ENCODE results near the gene GPR63. TPM values are rescaled to one million over a fixed set of nuclear protein-coding genes. Genes with fewer than 3 reads are reported as not detected.

GPR63 gene
- total and polyA plus RNA-seq, 2 of the 4 experiments (the other 2 are of a cell fraction): 0.36 to 0.44 TPM

DNA sequence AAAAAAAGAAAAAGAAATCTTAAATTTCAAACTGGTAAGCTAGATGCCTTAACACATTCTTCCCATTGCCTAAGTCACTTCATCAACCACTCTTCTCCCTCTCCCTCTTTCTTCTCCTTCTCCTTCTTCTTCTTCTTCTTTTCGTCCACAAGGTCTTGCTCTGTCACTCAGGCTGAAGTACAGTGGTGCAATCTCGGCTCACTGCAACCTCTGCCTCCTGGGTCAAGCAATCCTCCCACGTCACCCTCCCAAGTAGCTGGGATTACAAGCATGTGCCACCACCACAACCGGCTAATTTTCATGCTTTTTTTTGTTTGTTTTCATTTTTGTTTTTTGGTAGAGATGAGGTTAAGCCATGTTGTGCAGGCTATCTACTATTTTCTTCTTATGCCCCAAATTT lies 60.2 kb downstream of the GPR63 start:
- no peak overlapping the region for H2BK20ac ChIP-seq (ENCODE audit: low read depth, low read length)
- TF ChIP-seq SMC3 (IDR thresholded peaks at IDR 0.05; ENCODE audit: low read depth, low read length) (no peak), BHLHE40 (IDR thresholded peaks at IDR 0.05; ENCODE audit: low read depth, low read length) (no peak), MXI1 (IDR thresholded peaks at IDR 0.05; ENCODE audit: borderline replicate concordance, low read depth, low read length) (no peak), POLR2A (IDR thresholded peaks at IDR 0.05; ENCODE audit: low read depth, low read length) (no peak), RFX5 (IDR thresholded peaks at IDR 0.05; ENCODE audit: low read depth, low read length) (no peak), RAD21 (IDR thresholded peaks at IDR 0.05; ENCODE audit: low read length) (no peak)
- TF ChIP-seq, protein P1, sequence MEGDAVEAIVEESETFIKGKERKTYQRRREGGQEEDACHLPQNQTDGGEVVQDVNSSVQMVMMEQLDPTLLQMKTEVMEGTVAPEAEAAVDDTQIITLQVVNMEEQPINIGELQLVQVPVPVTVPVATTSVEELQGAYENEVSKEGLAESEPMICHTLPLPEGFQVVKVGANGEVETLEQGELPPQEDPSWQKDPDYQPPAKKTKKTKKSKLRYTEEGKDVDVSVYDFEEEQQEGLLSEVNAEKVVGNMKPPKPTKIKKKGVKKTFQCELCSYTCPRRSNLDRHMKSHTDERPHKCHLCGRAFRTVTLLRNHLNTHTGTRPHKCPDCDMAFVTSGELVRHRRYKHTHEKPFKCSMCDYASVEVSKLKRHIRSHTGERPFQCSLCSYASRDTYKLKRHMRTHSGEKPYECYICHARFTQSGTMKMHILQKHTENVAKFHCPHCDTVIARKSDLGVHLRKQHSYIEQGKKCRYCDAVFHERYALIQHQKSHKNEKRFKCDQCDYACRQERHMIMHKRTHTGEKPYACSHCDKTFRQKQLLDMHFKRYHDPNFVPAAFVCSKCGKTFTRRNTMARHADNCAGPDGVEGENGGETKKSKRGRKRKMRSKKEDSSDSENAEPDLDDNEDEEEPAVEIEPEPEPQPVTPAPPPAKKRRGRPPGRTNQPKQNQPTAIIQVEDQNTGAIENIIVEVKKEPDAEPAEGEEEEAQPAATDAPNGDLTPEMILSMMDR (conservative IDR thresholded peaks at IDR 0.05; ENCODE audit: low read depth, low read length): no peak
- TF ChIP-seq, protein P2, sequence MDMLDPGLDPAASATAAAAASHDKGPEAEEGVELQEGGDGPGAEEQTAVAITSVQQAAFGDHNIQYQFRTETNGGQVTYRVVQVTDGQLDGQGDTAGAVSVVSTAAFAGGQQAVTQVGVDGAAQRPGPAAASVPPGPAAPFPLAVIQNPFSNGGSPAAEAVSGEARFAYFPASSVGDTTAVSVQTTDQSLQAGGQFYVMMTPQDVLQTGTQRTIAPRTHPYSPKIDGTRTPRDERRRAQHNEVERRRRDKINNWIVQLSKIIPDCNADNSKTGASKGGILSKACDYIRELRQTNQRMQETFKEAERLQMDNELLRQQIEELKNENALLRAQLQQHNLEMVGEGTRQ (IDR thresholded peaks at IDR 0.05; ENCODE audit: low read depth, low read length): no peak
- BruUV-seq (replicated peaks): no TSS peak
- no peaks in the 10 kb centered on the region for H3K4me1 ChIP-seq (ENCODE audit: control insufficient read depth, insufficient read depth, low read length)
- no peak overlapping the region for H2AFZ ChIP-seq (replicated peaks; ENCODE audit: low read length, poor library complexity)
- no peak overlapping the region for H3K23ac ChIP-seq (ENCODE audit: low read depth, low read length)
- WGBS, 2 experiments (ENCODE audit: extremely low coverage in 2 of 2, insufficient read length in 1 of 2): no CpG with 5 or more reads among the region's 4 CpGs
- H3K14ac ChIP-seq (replicated peaks; ENCODE audit: low read depth, low read length): no peak overlapping the region
- POLR2A ChIA-PET (ENCODE audit: unreplicated experiment): no interaction called here
- H2BK120ac ChIP-seq (ENCODE audit: low read depth, low read length): no peak overlapping the region
- H3K4me3 ChIP-seq (ENCODE audit: insufficient read depth, low read depth, low read length): no peak overlapping the region
- H4K5ac ChIP-seq (ENCODE audit: low read depth, low read length): no peak overlapping the region
- H2BK15ac ChIP-seq (ENCODE audit: low read depth, low read length): no peak overlapping the region
- no peaks in the 10 kb centered on the region for H3K9me1 ChIP-seq (ENCODE audit: insufficient read depth, low read length)
- no peaks in the 10 kb centered on the region for H3K27me3 ChIP-seq (ENCODE audit: control insufficient read depth, insufficient read depth, low read length)
- no peak overlapping the region for H2BK5ac ChIP-seq (ENCODE audit: low read depth, low read length, poor library complexity, severe bottlenecking)
- H3K18ac ChIP-seq (ENCODE audit: low read depth, low read length): no peak overlapping the region
- no peak overlapping the region for H4K8ac ChIP-seq (ENCODE audit: low read depth in 2 of 2, low read length in 2 of 2)
- H3K4ac ChIP-seq (ENCODE audit: low read depth, low read length): no peak overlapping the region
- H3K27ac ChIP-seq (ENCODE audit: insufficient read depth, low read length): no peak overlapping the region
- DNase-seq (no peak), ATAC-seq (ENCODE audit: low read depth) (no peak)
- H2AK9ac ChIP-seq (replicated peaks; ENCODE audit: low read depth, low read length, poor library complexity): no peak overlapping the region
- dilution Hi-C loops (cut with HindIII; ENCODE audit: low sequenced_read_pairs, unreplicated experiment): no loop called here
- no peak overlapping the region for H3K9ac ChIP-seq (ENCODE audit: low read depth, low read length)
- CTCF ChIA-PET: no interaction called here
- no peak overlapping the region for H4K91ac ChIP-seq (ENCODE audit: insufficient read depth, low read depth, low read length)
- H3K4me2 ChIP-seq (ENCODE audit: low read depth, low read length): no peak overlapping the region
- intact Hi-C loops (cut with micrococcal nuclease): no loop called here
- H4K20me1 ChIP-seq (ENCODE audit: insufficient read depth, low read length): no peaks in the 10 kb centered on the region
- no peaks in the 10 kb centered on the region for H3K9me3 ChIP-seq (ENCODE audit: control insufficient read depth, insufficient read depth, low read length)
- in situ Hi-C loops (cut with MboI; ENCODE audit: low sequenced_read_pairs): no loop called here
- H3K56ac ChIP-seq (ENCODE audit: extremely low read depth, insufficient read depth, low read length): no peak overlapping the region
- no peaks in the 10 kb centered on the region for H3K79me1 ChIP-seq (ENCODE audit: low read depth in 1 of 2, low read length in 2 of 2)
- H3K36me3 ChIP-seq (ENCODE audit: control insufficient read depth, insufficient read depth, low read length): no peaks in the 10 kb centered on the region
- H2AK5ac ChIP-seq (ENCODE audit: low read depth, low read length): no peak overlapping the region
